Thoracic aorta (tissue), 2 donors: Measurements from ENCODE around the gene TMEM54. TPM values are rescaled to one million over a fixed set of nuclear protein-coding genes. Genes with fewer than 3 reads are reported as not detected.

Source experiments
- ATAC-seq: fragments of 150-250 bp; one replicate; pipeline ENCODE4 v1.8.0; 2017; ENCODE audit warnings: low read depth; ENCODE audit not compliant: insufficient number of reproducible peaks, low FRiP score
- DNase-seq: peaks from one replicate; pipeline ENCODE4 v3.0.0-alpha.2; 2020; ENCODE audit warnings: low spot score
- H3K27ac ChIP-seq, 2 donors: fragments of 200-600 bp; sonication (generic); 1 replicate in 1 of 2; 2 replicates in 1 of 2; pipeline ENCODE4 v1.5.1; 2016; ENCODE audit warnings: mild to moderate bottlenecking in 2 of 2, moderate library complexity in 2 of 2
- H3K27me3 ChIP-seq: fragments of 200-600 bp; sonication (generic); replicated peaks from 2 replicates; pipeline ENCODE4 v1.6.0; 2016; ENCODE audit warnings: mild to moderate bottlenecking; ENCODE audit not compliant: insufficient read depth
- H3K36me3 ChIP-seq: fragments of 200-600 bp; sonication (generic); one replicate; pipeline ENCODE4 v1.5.1; 2016
- H3K4me1 ChIP-seq, 2 donors: fragments of 200-600 bp; sonication (generic); 1 replicate in 1 of 2; 2 replicates in 1 of 2; pipeline versions ENCODE4 v1.5.1 to v1.6.0; 2016; ENCODE audit warnings: low read depth in 2 of 2, mild to moderate bottlenecking in 1 of 2; ENCODE audit not compliant: control insufficient read depth in 1 of 2
- H3K4me3 ChIP-seq: fragments of 200-600 bp; sonication (generic); 2 replicates; pipeline ENCODE4 v1.5.1; 2016; ENCODE audit warnings: mild to moderate bottlenecking
- H3K9me3 ChIP-seq: fragments of 200-600 bp; sonication (generic); 2 replicates; pipeline ENCODE4 v1.5.1; 2016
- total RNA-seq, 2 donors: library from RNA; depleted of rRNA; stranded (reverse); fragments of >200 nt; gene quantifications; one replicate each; pipeline versions ENCODE4 v1.1.0 to v1.2.3, GENCODE V29; 2016
- TF ChIP-seq, protein P1 (sequence below): fragments of 200-600 bp; sonication (generic); IDR thresholded peaks from one replicate; pipeline ENCODE4 v1.5.1; 2019; ENCODE audit warnings: antibody characterized with exemption

The TMEM54 gene
- total RNA-seq, 2 donors from 2014 or later, result 28.1 to 56.6 TPM

DNA sequence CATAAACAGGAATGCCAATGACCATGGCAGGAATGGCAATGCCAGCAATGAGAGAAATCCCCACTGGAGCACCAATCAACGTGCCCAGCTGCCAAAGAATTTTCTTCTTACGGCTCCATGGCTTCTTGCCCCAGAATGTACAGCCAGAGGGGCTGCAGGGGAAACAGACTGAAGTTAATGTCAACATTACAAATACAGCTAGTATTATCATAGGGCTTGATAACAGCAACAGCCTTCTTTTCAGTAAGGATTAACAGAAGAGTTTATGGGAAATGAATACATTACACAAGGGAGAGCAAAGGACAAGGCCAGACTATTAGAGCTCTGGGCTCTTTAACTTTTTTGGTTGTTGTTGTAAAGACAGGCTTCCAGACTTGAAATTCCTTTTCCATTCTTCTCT, 45.2 kb upstream of the TMEM54 start:
- TF ChIP-seq, protein P1, sequence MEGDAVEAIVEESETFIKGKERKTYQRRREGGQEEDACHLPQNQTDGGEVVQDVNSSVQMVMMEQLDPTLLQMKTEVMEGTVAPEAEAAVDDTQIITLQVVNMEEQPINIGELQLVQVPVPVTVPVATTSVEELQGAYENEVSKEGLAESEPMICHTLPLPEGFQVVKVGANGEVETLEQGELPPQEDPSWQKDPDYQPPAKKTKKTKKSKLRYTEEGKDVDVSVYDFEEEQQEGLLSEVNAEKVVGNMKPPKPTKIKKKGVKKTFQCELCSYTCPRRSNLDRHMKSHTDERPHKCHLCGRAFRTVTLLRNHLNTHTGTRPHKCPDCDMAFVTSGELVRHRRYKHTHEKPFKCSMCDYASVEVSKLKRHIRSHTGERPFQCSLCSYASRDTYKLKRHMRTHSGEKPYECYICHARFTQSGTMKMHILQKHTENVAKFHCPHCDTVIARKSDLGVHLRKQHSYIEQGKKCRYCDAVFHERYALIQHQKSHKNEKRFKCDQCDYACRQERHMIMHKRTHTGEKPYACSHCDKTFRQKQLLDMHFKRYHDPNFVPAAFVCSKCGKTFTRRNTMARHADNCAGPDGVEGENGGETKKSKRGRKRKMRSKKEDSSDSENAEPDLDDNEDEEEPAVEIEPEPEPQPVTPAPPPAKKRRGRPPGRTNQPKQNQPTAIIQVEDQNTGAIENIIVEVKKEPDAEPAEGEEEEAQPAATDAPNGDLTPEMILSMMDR, result no peak
- peaks cover 43 to 59% of the 10 kb centered on the region in 2 donors for H3K4me1 ChIP-seq
- DNase-seq, result peak; percentile 15
- H3K9me3 ChIP-seq, result no peaks in the 10 kb centered on the region
- peaks cover 18% of the 10 kb centered on the region for H3K36me3 ChIP-seq
- peak overlapping the region; percentile 69 to 84 for H3K27ac ChIP-seq
- peak overlapping the region; percentile 34 for H3K4me3 ChIP-seq
- peak; percentile 31 for ATAC-seq
- H3K27me3 ChIP-seq, result no peaks in the 10 kb centered on the region

DNA sequence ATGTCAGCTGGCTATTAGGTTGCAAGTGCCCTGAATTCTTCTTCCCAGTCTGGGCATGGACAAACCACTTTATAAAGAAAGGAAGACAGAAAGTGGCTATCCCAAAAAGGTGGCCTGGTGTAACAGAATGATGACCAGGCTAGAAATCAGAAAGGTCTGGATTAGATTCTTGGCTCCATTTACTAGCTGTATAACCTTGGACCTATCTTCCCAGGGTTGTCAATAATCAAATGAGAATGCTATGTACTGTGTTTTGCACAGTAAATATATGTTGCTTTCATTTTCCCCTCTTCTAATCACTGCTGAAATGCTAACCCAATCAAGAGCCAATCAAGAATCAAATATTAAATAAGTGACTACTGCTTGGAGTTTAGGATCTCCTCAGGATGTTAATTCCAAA, 43.0 kb upstream of the TMEM54 start:
- Histone ChIP-seq H3K36me3 (peaks cover 23% of the 10 kb centered on the region), H3K4me3 (no peak overlapping the region), H3K27ac (peak overlapping the region in 1 of 2 donors; percentile 1), H3K9me3 (no peaks in the 10 kb centered on the region), H3K27me3 (no peaks in the 10 kb centered on the region), H3K4me1 (peaks cover 40 to 53% of the 10 kb centered on the region in 2 donors)
- DNase-seq (no peak), ATAC-seq (no peak)
- TF ChIP-seq, protein P1, result no peak

DNA sequence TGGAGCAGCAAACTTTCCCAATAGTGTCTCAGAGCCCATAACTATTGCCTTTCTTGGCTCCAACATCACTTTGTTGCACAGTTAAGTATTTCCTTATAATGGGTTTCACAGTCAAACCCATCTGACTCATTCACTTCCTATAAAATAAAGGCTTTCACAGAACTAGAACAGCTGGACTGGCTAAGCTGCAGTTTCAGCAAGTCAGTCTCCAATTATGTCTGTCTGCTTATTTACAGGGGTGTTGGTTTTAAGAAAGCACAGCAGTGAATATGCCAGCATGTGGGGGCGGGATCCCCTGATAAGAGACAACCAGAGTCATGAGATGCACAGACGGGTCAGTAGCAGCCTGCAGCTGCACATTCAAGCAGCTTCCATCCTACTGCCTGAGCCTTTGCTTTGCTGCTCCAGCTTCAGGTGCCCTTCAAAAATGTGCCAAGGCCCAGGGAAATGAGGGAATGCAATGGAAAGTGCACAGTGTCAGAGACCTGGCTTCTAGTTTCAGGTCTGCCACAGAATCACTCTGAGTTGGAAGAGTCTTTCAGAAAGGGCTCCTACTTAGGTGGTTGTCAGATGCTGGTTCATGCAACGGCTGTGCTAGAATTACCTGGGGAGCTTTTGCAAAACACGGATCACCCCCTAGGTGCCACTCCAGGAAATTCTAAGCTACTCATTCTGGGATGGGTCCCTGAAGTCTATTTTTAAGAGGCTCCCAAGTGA, 38.6 kb upstream of the TMEM54 start:
- DNase-seq, result no peak
- Histone ChIP-seq H3K36me3 (peaks cover 37% of the 10 kb centered on the region), H3K4me1 (peaks cover 13 to 15% of the 10 kb centered on the region in 2 donors), H3K9me3 (no peaks in the 10 kb centered on the region), H3K27me3 (no peaks in the 10 kb centered on the region), H3K4me3 (no peak overlapping the region), H3K27ac (no peak overlapping the region)
- TF ChIP-seq, protein P1, result no peak
- no peak for ATAC-seq

DNA sequence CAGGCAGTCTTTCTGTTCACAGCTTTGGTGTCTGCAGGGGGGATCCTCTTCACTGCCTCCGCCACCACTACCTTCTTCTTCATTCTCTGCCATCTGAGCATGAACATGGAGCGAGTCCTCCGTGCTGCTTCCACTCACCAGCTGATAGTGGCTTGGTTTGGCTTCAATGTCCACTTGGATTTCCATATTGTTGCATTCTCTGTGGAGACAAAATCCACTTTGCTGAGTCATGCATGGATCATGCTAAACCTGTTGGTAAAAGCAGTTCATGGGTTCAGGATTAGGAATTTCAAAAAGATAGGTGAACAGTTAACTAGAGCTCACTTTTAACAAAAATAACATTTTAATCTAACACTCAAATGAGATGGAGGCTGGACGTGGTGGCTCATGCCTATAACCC, 35.9 kb upstream of the TMEM54 start:
- peaks cover 25% of the 10 kb centered on the region for H3K36me3 ChIP-seq
- H3K9me3 ChIP-seq, result no peaks in the 10 kb centered on the region
- H3K4me1 ChIP-seq, result peaks cover 19 to 20% of the 10 kb centered on the region in 2 donors
- DNase-seq (no peak), ATAC-seq (no peak)
- TF ChIP-seq, protein P1, result no peak
- no peak overlapping the region for H3K27ac ChIP-seq
- H3K4me3 ChIP-seq, result no peak overlapping the region
- H3K27me3 ChIP-seq, result no peaks in the 10 kb centered on the region

DNA sequence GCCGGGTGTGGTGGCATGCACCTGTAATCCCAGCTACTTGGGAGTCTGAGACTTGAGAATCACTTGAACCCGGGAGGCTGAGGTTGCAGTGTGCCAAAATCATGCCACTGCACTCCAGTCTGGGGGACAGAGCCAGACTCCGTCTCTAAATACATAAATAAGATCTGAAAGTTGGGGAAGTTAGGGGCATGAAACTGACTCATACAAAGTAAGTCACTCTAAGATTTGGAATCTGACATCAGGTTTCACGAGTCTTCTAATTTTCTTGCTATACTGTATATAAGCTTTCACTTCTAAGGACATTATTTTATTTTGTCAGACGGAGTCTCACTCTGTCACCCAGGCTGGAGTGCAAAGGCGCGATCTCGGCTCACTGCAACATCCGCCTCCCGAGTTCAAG, 33.3 kb upstream of the TMEM54 start:
- no peaks in the 10 kb centered on the region for H3K9me3 ChIP-seq
- ATAC-seq, result no peak
- H3K27ac ChIP-seq, result no peak overlapping the region

More for the DNA sequence above, 33.3 kb upstream of the TMEM54 start:
- Histone ChIP-seq H3K27me3 (no peaks in the 10 kb centered on the region), H3K4me3 (no peak overlapping the region), H3K4me1 (peaks cover 10 to 12% of the 10 kb centered on the region in 2 donors), H3K36me3 (peaks cover 14% of the 10 kb centered on the region)
- TF ChIP-seq, protein P1, result no peak
- no peak for DNase-seq
